ENCODE data around the gene DOCK4.

DNA sequence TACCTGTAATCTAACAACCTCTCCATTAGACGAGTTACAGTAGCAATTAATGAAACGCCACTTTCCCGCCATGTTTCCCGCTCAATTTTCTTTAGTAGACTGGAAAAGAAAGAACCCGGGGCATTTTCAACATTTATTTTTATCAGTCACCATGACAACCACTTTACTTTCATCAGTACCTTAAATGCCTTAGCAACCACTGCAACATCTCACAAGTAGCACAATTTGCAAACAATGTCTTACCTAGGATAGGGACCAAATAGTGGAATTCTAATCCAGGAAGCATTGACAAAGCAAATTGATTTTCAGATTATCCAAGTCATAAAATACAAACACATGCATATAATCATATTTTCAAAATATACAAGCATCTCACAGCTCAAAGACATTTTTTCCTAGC lies 422.3 kb downstream of the DOCK4 start:
- no peak for TF ChIP-seq ZNF274 (IDR thresholded peaks at IDR 0.05; ENCODE audit: low read depth, low read length)
- no peak for TF ChIP-seq YY1 (IDR thresholded peaks at IDR 0.05; ENCODE audit: insufficient read depth, insufficient read length)
- TF ChIP-seq SUZ12 (IDR thresholded peaks at IDR 0.05; ENCODE audit: extremely low read depth, insufficient read depth, insufficient read length): no peak

Data from NT2/D1 (cell line).